Dermis microvascular lymphatic vessel endothelial cell (primary cell): Measurements from ENCODE around the gene FEV. TPM values are rescaled to one million over a fixed set of nuclear protein-coding genes. Genes with fewer than 3 reads are reported as not detected.
A peak's percentile ranks its signal among the peaks of the same experiment; 100 is the strongest.

Experiments
- DNase-seq, 2 donors: peaks; one replicate each; pipeline versions ENCODE4 v3.0.0 to v3.0.0-alpha.2; 2010; ENCODE audit warnings: low read depth in 2 of 2
- total RNA-seq: library from RNA; depleted of rRNA; stranded (reverse); fragments of >200 nt; gene quantifications from 2 replicates; pipeline ENCODE4 v1.2.1, GENCODE V29; 2014

The FEV gene
- total RNA-seq: not detected in 2 replicates

- DNase-seq: no peak
These were observed at the start of gene FEV for GRCh38 chr2:218985021-218985324. Gene FEV, minus strand, starts transcription at chr2:218985184. Its CDS starts 109 bp downstream, at chr2:218985075.

DNA sequence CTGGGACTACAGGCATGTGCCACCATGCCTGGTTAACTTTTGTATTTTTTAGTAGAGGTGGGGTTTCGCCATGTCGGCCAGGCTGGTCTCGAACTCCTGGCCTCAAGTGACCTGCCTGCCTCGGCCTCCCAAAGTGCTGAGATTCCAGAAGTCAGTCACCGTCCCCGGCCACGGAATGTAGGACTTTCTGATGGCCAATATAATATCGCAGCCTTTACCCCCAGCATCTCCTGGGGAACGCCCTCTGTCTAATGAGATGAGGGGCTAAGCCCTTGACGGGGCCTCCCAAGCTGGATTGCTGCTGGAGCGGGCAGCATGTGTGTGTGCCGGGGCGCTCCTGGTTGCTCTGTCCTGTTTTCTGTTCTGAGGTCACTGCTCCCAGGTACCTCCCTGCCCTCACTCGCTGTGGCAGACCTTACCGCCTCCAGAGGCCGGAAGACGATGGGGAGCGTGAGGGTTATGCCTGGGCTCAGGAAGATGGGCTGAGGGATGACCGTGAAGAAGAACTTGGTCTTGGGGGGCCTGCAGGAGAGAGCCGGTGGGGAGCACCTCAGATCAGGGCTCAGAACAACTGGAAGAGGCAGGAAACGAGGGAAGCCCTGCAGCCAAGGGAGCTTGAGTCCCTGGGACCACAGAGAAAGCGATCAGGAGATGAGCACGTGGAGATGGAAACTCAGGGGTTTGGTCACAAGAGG lies 47.2 kb upstream of the FEV start:
- DNase-seq: no peak

- DNase-seq: no peak
These were observed 46.2 kb upstream of the FEV start for GRCh38 chr2:219031005-219031738.

GRCh38 chr2:219030177-219030940 lies 45.4 kb upstream of the FEV start:
- no peak for DNase-seq

DNA sequence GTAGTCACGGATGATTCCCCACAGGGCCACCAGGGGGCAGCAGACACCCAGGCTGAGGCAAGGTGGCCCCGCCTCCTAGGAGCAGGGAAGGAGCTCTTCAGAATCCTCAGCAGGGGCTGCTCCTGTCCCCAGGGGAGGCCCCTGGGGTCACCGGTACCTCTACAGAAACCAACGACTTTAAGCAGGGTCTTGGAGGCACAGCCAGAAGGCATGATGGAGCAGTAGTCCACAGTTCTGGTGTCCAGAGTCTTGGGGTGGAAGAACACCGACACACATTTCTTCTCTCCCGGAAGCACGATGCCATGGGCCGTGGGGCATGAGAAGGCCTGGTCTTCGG lies 44.8 kb upstream of the FEV start:
- DNase-seq: peak; percentile 38 to 69

DNA sequence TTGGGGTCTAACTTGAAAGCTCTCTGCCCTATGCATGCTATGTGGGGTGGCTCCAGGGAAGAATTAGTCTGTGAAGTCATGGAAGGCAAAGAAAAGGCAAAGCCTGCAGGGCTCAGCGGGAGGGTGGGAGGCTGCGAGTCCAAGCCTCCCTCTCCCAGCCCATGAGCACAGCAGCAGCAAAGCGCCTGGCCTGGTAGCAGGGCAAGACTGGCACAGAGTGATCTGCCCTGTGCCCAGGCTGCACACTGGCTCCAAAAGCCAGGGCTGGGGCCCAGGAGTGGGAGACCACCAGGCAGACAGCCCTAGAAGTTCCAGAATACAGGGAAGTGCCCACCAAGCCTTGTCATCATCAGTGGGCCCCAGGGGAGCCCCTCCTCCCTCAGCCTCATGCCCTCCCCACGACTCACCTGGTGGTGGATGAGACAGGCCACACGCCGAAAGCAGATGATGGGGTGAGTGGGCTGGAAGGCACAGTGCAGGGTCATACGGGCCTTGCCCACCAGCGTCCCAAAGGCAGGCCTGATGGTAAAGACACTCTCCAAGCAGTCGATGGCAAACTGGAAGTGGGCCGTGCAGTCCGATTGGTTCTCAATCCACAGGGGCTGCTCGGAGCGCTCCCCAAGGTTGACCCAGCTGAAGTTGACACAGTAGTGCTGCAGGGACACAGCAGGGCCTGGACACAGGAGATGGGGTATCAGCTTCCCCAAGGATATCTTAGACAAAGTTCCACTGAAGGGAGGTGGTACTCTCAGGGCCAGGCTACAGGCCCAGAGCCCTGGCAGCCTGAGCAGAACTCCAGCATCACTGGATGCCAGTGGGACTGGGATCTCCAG lies 44.2 kb upstream of the FEV start:
- DNase-seq: no peak

DNA sequence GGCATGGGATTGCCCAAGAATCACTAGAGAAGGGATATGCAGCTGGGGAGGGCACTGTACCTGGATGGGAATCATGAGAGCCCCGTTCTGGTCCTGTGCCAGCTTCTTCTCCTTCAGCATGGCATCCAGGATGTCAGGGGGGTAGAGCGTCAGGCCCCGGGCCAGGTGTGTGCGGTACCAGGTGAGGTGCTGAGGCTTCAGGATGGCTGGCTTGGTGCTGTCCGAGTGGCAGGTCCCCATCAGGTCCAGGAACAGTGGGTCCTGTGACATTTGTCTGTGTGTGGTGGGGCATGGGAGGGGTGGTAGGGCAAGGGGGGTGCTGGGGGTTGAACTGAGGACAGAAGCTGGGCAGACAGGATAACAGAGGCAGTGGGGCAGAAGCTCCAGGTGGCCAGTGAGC lies 43.2 kb upstream of the FEV start:
- no peak for DNase-seq

DNA sequence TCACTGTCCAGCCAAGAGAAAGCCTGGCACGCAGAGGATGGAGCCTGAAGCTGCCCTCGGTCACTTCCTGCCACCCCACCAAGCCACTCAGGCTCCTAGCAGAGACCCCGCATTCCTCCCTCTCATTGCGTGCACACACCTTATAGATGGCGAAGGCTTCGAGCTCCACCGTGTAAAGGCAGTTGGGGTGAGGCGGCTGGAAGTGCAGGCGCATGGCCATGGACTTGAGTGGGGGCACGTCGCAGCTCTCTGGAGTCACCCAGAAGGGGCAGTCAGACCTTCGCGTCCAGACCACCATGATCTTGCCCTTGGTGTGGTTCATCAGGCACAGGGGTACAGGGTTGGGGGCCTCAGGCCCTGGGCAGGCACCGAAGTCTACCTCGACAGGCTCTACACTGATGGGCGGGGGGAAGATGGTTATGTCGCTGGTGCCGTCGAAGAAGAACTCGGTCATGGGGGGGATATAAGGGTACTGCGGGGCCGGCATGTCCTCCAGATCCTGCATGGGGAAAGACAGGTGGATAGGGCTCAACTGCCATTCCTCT lies 42.6 kb upstream of the FEV start:
- no peak for DNase-seq

- DNase-seq: no peak
These were observed 42.0 kb upstream of the FEV start for GRCh38 chr2:219026946-219027345.

- DNase-seq: no peak
These were observed 40.9 kb upstream of the FEV start for GRCh38 chr2:219025637-219026585.

DNA sequence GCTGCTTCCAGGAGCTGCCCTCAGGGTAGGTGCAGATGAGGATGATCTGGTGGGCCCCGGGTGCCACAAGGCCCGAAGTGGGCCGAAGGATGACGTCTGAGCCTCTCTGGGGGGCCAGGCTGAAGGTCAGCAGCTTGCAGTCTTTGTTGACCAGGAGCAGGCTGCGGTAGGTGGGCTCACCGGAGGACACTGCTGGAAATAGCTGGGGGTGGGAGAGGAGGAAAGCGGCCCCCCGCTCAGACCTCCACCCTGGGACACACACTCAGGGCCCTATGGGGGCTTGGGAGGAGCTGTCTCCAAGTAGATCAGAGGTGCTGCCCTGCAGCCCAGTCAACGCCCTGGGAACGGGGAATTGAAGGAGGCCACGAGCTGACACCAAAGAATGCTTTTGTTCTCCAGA lies 39.1 kb upstream of the FEV start:
- DNase-seq: no peak

- DNase-seq: no peak
These were observed 38.1 kb upstream of the FEV start for GRCh38 chr2:219023045-219023605.

GRCh38 chr2:219022616-219023015 lies 37.6 kb upstream of the FEV start:
- no peak for DNase-seq

GRCh38 chr2:219022041-219022440 lies 37.1 kb upstream of the FEV start:
- DNase-seq: no peak

DNA sequence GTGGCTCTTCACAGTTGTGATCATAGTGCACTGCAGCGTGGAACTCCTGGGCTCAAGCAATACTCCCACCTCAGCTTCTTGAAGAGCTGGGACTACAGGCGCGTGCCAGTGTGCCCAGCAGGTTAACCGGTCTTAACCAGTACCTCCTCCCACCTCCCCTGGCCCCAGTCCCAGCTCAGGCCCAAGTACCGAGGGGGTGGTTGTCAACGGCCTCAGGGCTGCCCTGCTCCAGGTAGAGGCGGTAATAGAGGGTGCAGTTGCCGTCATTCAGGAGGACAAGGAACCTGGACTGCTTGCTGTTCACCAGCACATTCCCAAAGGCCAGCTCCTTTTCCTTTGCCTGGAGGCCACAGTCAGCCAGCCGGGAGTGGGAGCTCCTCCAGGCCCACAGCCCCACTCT lies 36.6 kb upstream of the FEV start:
- DNase-seq: no peak

DNA sequence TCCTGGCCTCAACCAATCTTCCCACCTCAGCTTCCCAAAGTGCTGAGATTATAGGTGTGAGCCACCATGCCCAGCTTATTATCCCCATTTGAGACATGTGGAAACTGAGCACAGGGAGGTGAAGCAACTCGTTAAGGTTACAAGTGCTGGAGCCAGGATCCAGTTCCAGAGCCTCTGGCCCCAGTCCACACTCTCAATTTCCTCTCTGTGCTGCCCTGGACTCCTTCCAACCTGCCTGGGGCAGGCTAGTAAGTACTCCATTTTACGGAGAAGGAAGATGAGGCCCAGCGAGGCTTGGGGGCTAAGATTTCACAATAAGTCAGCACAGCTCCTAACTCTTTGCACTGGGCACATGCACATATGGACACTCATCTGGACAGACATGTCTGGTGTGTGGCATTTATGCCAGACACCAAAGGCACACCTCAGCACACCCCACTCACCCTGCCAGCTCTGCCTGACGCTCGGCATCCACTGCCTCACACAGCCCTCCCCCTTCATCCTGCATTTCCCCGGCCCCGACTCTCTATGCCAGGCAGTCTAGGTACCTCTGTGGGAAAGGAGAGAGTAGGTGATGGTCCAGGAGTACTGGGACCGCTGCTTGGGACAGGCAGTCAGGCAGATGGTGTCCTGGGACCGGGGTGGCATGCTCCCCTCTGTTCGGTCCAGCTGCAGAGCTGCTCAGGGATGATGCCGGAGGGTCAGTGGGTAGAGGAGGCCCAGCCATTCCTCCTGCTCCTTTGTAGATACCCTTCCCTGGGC lies 35.8 kb upstream of the FEV start:
- DNase-seq: no peak

- no peak for DNase-seq
These were observed 34.5 kb upstream of the FEV start for GRCh38 chr2:219019436-219019835.

DNA sequence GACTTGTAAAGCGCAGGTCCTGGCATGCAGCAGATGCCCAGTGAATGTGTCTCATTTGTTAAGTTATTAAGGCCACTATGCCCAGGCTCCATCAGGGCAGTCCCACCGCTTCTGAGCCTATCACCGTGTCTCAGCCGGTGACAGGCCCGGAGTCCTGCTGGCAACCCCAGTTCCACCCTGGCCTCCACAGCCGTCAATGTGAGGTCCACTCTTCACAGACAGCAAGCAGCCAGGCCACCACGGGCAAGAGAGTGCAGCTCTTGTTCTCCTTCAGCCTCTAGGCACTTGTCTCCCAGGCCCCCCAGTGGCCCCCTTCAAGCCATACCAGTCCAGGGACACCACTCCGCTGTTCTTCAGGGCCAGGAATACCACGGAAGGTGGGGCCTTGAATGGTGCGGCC lies 33.7 kb upstream of the FEV start:
- DNase-seq: no peak

GRCh38 chr2:219018286-219018685 lies 33.3 kb upstream of the FEV start:
- DNase-seq: no peak
